Type B pancreatic cell (in vitro differentiated cells): ENCODE results near the gene WASHC4. TPM values are rescaled to one million over a fixed set of nuclear protein-coding genes. Genes with fewer than 3 reads are reported as not detected.

ENCODE experiments used
- DNase-seq: peaks from one replicate; pipeline ENCODE4 v3.0.0; 2021; ENCODE audit warnings: mixed read lengths; ENCODE audit not compliant: unreplicated experiment; ENCODE audit errors: extremely low spot score
- H3K27ac Mint-ChIP-seq: 2 replicates; pipeline ENCODE4 v1.8.0; 2021; ENCODE audit warnings: mild to moderate bottlenecking, mixed read lengths
- H3K27me3 Mint-ChIP-seq: 2 replicates; pipeline ENCODE4 v1.8.0; 2021; ENCODE audit warnings: mixed read lengths
- H3K36me3 Mint-ChIP-seq: 2 replicates; pipeline ENCODE4 v1.8.0; 2021; ENCODE audit warnings: mixed read lengths
- H3K4me1 Mint-ChIP-seq: one replicate; pipeline ENCODE4 v1.8.0; 2021; ENCODE audit warnings: mixed read lengths; ENCODE audit not compliant: unreplicated experiment
- H3K4me3 Mint-ChIP-seq: 2 replicates; pipeline ENCODE4 v1.8.0; 2021; ENCODE audit warnings: mild to moderate bottlenecking, mixed read lengths
- H3K9me3 Mint-ChIP-seq: 2 replicates; pipeline ENCODE4 v1.8.0; 2021; ENCODE audit warnings: mixed read lengths
- CTCF ChIP-seq: fragments of 200-600 bp; sonication (generic); conservative IDR thresholded peaks from 2 replicates; pipeline ENCODE4 v1.5.0; 2021; ENCODE audit warnings: antibody characterized with exemption, mild to moderate bottlenecking
- total RNA-seq: library from RNA; stranded (reverse); gene quantifications from 2 replicates; pipeline ENCODE4 v1.2.1, GENCODE V29; 2021; ENCODE audit warnings: low replicate concordance

Gene WASHC4
- total RNA-seq, 1 donor from 2014 or later = 35.6 TPM

- no peaks in the 10 kb centered on the region for H3K9me3 Mint-ChIP-seq
- H3K27me3 Mint-ChIP-seq = no peaks in the 10 kb centered on the region
- TF ChIP-seq CTCF = no peak
- no peak overlapping the region for H3K27ac Mint-ChIP-seq
- H3K36me3 Mint-ChIP-seq = peaks cover 24% of the 10 kb centered on the region
- H3K4me3 Mint-ChIP-seq = no peak overlapping the region
- no peaks in the 10 kb centered on the region for H3K4me1 Mint-ChIP-seq
- DNase-seq = no peak
Measured at GRCh38 chr12:105120551-105120950, 13.0 kb downstream of the WASHC4 start.

GRCh38 chr12:105138248-105138647, 30.7 kb downstream of the WASHC4 start:
- Mint-ChIP-seq H3K4me3 (no peak overlapping the region), H3K9me3 (no peaks in the 10 kb centered on the region), H3K27ac (no peak overlapping the region), H3K4me1 (no peaks in the 10 kb centered on the region), H3K27me3 (no peaks in the 10 kb centered on the region), H3K36me3 (peaks cover 44% of the 10 kb centered on the region)
- no peak for DNase-seq
- no peak for TF ChIP-seq CTCF

GRCh38 chr12:105141320-105141922, 33.9 kb downstream of the WASHC4 start:
- DNase-seq = no peak
- Mint-ChIP-seq H3K9me3 (no peaks in the 10 kb centered on the region), H3K4me3 (no peak overlapping the region), H3K27me3 (no peaks in the 10 kb centered on the region), H3K4me1 (no peaks in the 10 kb centered on the region), H3K27ac (peak overlapping the region; percentile 13), H3K36me3 (peaks cover 35% of the 10 kb centered on the region)
- no peak for TF ChIP-seq CTCF

- no peak for TF ChIP-seq CTCF
- DNase-seq = no peak
- no peak overlapping the region for H3K4me3 Mint-ChIP-seq
- H3K27me3 Mint-ChIP-seq = no peaks in the 10 kb centered on the region
- peaks cover 37% of the 10 kb centered on the region for H3K36me3 Mint-ChIP-seq
- H3K27ac Mint-ChIP-seq = no peak overlapping the region
- no peaks in the 10 kb centered on the region for H3K4me1 Mint-ChIP-seq
- H3K9me3 Mint-ChIP-seq = no peaks in the 10 kb centered on the region
Measured at GRCh38 chr12:105142259-105142658, 34.7 kb downstream of the WASHC4 start.

GRCh38 chr12:105156260-105156659, 48.7 kb downstream of the WASHC4 start:
- no peak for TF ChIP-seq CTCF
- Mint-ChIP-seq H3K36me3 (peaks cover 34% of the 10 kb centered on the region), H3K4me3 (no peak overlapping the region), H3K27ac (no peak overlapping the region), H3K9me3 (no peaks in the 10 kb centered on the region), H3K27me3 (no peaks in the 10 kb centered on the region), H3K4me1 (no peaks in the 10 kb centered on the region)
- no peak for DNase-seq

- H3K4me1 Mint-ChIP-seq = no peaks in the 10 kb centered on the region
- no peak overlapping the region for H3K4me3 Mint-ChIP-seq
- H3K27ac Mint-ChIP-seq = no peak overlapping the region
- peaks cover 39% of the 10 kb centered on the region for H3K36me3 Mint-ChIP-seq
- H3K9me3 Mint-ChIP-seq = no peaks in the 10 kb centered on the region
- H3K27me3 Mint-ChIP-seq = no peaks in the 10 kb centered on the region
- DNase-seq = no peak
- no peak for TF ChIP-seq CTCF
Measured at GRCh38 chr12:105157606-105158005, 50.1 kb downstream of the WASHC4 start.
